ENCODE data around the gene CRELD1. TPM values are rescaled to one million over a fixed set of nuclear protein-coding genes. Genes with fewer than 3 reads are reported as not detected.
A peak's percentile ranks its signal among the peaks of the same experiment; 100 is the strongest.

Gene CRELD1
- total and polyA plus RNA-seq, 2 donors (not counting 1 experiment from before 2014, with no cell fraction given): 46.8 to 47.6 TPM

GRCh38 chr3:9930804-9931418 lies 2.7 kb upstream of the CRELD1 start:
- Histone ChIP-seq H3K27ac (ENCODE audit: low read length in 2 of 2) (no peak overlapping the region), H4K20me1 (ENCODE audit: control insufficient read depth, insufficient read depth, low read length, poor library complexity, severe bottlenecking) (no peaks in the 10 kb centered on the region), H3K4me3 (ENCODE audit: control extremely low read depth in 1 of 5, extremely low read depth in 1 of 5, insufficient read depth in 1 of 5, low read depth in 2 of 5, low read length in 4 of 5) (no peak overlapping the region), H3K4me1 (ENCODE audit: control insufficient read depth in 2 of 2, insufficient read depth in 2 of 2, low read length in 2 of 2) (peaks cover 22 to 26% of the 10 kb centered on the region in 2 donors), H3K36me3 (replicated peaks in 1 of 2; ENCODE audit: control extremely low read depth in 1 of 2, control insufficient read depth in 1 of 2, extremely low read depth in 1 of 2, insufficient read depth in 2 of 2, low read length in 1 of 2) (peaks cover 0 to 8% of the 10 kb centered on the region in 2 experiments), H3K9me3 (ENCODE audit: control extremely low read depth in 1 of 3, control insufficient read depth in 2 of 3, insufficient read depth in 1 of 3, low read length in 2 of 3) (no peaks in the 10 kb centered on the region), H2AFZ (ENCODE audit: insufficient read depth, low read depth, low read length, poor library complexity, severe bottlenecking) (no peak overlapping the region), H3K79me2 (ENCODE audit: control insufficient read depth, insufficient read depth, low read length) (peaks cover 22% of the 10 kb centered on the region), H3K4me2 (replicated peaks; ENCODE audit: low read depth, low read length, poor library complexity, severe bottlenecking) (no peak overlapping the region), H3K27me3 (replicated peaks in 1 of 4; ENCODE audit: control extremely low read depth in 1 of 4, control insufficient read depth in 3 of 4, insufficient read depth in 4 of 4, low read length in 3 of 4) (no peaks in the 10 kb centered on the region), H3K9ac (ENCODE audit: low read length) (no peak overlapping the region)
- intact Hi-C loops (cut with micrococcal nuclease): loop anchor here (5.0 kb wide), 5 partner anchors 89 to 429 kb away; partner anchors contain the start of genes BRPF1, RPUSD3, TATDN2 and VHL
- ChIA-PET POLR2A (interaction anchor here (0.6 to 0.7 kb wide), 2 partner anchors 212 to 263 kb away, joined by 6 to 9 read pairs; no protein-coding TSS in a partner anchor), CTCF (interaction anchor here (0.6 to 6.0 kb wide), 8 partner anchors 15 to 428 kb away, joined by 3 to 47 read pairs (median 4); partner anchors contain the start of genes JAGN1 and PRRT3)
- H3K27ac Mint-ChIP-seq: peak overlapping the region; percentile 61
- H3K4me3 Mint-ChIP-seq: peak overlapping the region; percentile 21
- DNase-seq (no peak), ATAC-seq (ENCODE audit: low read depth) (no peak)
- TF ChIP-seq EZH2 (IDR thresholded peaks at IDR 0.05; ENCODE audit: borderline replicate concordance, insufficient read depth, low read depth, low read length, poor library complexity, severe bottlenecking) (no peak), CTCF (IDR thresholded peaks at IDR 0.05) (no peak)
- H3K4me1 Mint-ChIP-seq: peaks cover 37% of the 10 kb centered on the region
- H3K9me3 Mint-ChIP-seq (ENCODE audit: insufficient read depth): no peaks in the 10 kb centered on the region
- WGBS (ENCODE audit: insufficient coverage): 100% methylated on average over 2 of the region's 4 CpGs
- no peaks in the 10 kb centered on the region for H3K27me3 Mint-ChIP-seq

GRCh38 chr3:9932535-9932842 lies 1.1 kb upstream of the CRELD1 start:
- Histone ChIP-seq H3K27ac (ENCODE audit: low read length in 2 of 2) (peak overlapping the region; percentile 82 to 94), H3K36me3 (replicated peaks in 1 of 2; ENCODE audit: control extremely low read depth in 1 of 2, control insufficient read depth in 1 of 2, extremely low read depth in 1 of 2, insufficient read depth in 2 of 2, low read length in 1 of 2) (peaks cover 0 to 17% of the 10 kb centered on the region in 2 experiments), H4K20me1 (ENCODE audit: control insufficient read depth, insufficient read depth, low read length, poor library complexity, severe bottlenecking) (no peaks in the 10 kb centered on the region), H3K9ac (ENCODE audit: low read length) (peak overlapping the region; percentile 92), H3K4me1 (ENCODE audit: control insufficient read depth in 2 of 2, insufficient read depth in 2 of 2, low read length in 2 of 2) (peaks cover 22 to 26% of the 10 kb centered on the region in 2 donors), H3K27me3 (replicated peaks in 1 of 4; ENCODE audit: control extremely low read depth in 1 of 4, control insufficient read depth in 3 of 4, insufficient read depth in 4 of 4, low read length in 3 of 4) (no peaks in the 10 kb centered on the region), H2AFZ (ENCODE audit: insufficient read depth, low read depth, low read length, poor library complexity, severe bottlenecking) (peak overlapping the region; percentile 95), H3K9me3 (ENCODE audit: control extremely low read depth in 1 of 3, control insufficient read depth in 2 of 3, insufficient read depth in 1 of 3, low read length in 2 of 3) (no peaks in the 10 kb centered on the region), H3K4me3 (ENCODE audit: control extremely low read depth in 1 of 5, extremely low read depth in 1 of 5, insufficient read depth in 1 of 5, low read depth in 2 of 5, low read length in 4 of 5) (peak overlapping the region in 4 of 5 experiments; percentile 54 to 95 (median 71)), H3K4me2 (replicated peaks; ENCODE audit: low read depth, low read length, poor library complexity, severe bottlenecking) (peak overlapping the region; percentile 92), H3K79me2 (ENCODE audit: control insufficient read depth, insufficient read depth, low read length) (peaks cover 24% of the 10 kb centered on the region)
- no peak for DNase-seq
- H3K27ac Mint-ChIP-seq: peak overlapping the region; percentile 98
- H3K9me3 Mint-ChIP-seq (ENCODE audit: insufficient read depth): no peaks in the 10 kb centered on the region
- WGBS (ENCODE audit: insufficient coverage): 4% methylated on average over 8 of the region's 13 CpGs
- peak overlapping the region; percentile 94 for H3K4me3 Mint-ChIP-seq
- H3K27me3 Mint-ChIP-seq: no peaks in the 10 kb centered on the region
- intact Hi-C loops (cut with micrococcal nuclease): loop anchor here (2.0 to 5.0 kb wide), 8 partner anchors 90 to 430 kb away; partner anchors contain the start of genes BRPF1, MTMR14, RPUSD3 and SEC13
- ATAC-seq (ENCODE audit: low read depth): no peak
- H3K4me1 Mint-ChIP-seq: peaks cover 39% of the 10 kb centered on the region
- TF ChIP-seq CTCF (IDR thresholded peaks at IDR 0.05): no peak
- no peak for TF ChIP-seq EZH2 (IDR thresholded peaks at IDR 0.05; ENCODE audit: borderline replicate concordance, insufficient read depth, low read depth, low read length, poor library complexity, severe bottlenecking)
- CTCF ChIA-PET: interaction anchor here (0.7 to 6.0 kb wide), 26 partner anchors 9 to 806 kb away, joined by 3 to 47 read pairs (median 4); partner anchors contain the start of genes ARPC4, EMC3, JAGN1 and PRRT3
- POLR2A ChIA-PET: interaction anchor here (0.6 to 2.2 kb wide), 14 partner anchors 12 to 536 kb away, joined by 3 to 19 read pairs (median 7); partner anchors contain the start of genes ARPC4, EMC3, JAGN1 and OGG1

All from B cell (primary cell).